Breast epithelium (tissue), 4 donors: ENCODE data around the gene SPNS2. TPM values are rescaled to one million over a fixed set of nuclear protein-coding genes. Genes with fewer than 3 reads are reported as not detected.
A peak's percentile ranks its signal among the peaks of the same experiment; 100 is the strongest.

Source experiments
- DNase-seq, 2 donors: peaks; one replicate each; pipeline ENCODE4 v3.0.0-alpha.2; 2019; ENCODE audit warnings: low spot score in 2 of 2
- H3K27ac ChIP-seq, 2 donors: fragments of 200-600 bp; sonication (generic) in 1 of 2; one replicate each; pipeline ENCODE4 v1.5.1; 2016 to 2019; ENCODE audit warnings: mild to moderate bottlenecking in 1 of 2
- H3K27me3 ChIP-seq, 2 donors: fragments of 200-600 bp; sonication (generic) in 1 of 2; one replicate each; pipeline versions ENCODE4 v1.5.1 to v1.6.0; 2017 to 2019; ENCODE audit warnings: control low read depth in 1 of 2, mild to moderate bottlenecking in 1 of 2
- H3K36me3 ChIP-seq: fragments of 200-600 bp; one replicate; pipeline ENCODE4 v1.5.1; 2019
- H3K4me1 ChIP-seq, 2 donors: fragments of 200-600 bp; sonication (generic); one replicate each; pipeline ENCODE4 v1.5.1; 2016 to 2019; ENCODE audit warnings: control low read depth in 1 of 2
- H3K4me3 ChIP-seq, 3 donors: fragments of 200-600 bp; sonication (generic); 1 replicate in 2 of 3; 2 replicates in 1 of 3; pipeline ENCODE4 v1.5.1; 2016 to 2019; ENCODE audit warnings: mild to moderate bottlenecking in 3 of 3, moderate library complexity in 2 of 3
- H3K9me3 ChIP-seq, 2 donors: fragments of 200-600 bp; sonication (generic) in 1 of 2; one replicate each; pipeline ENCODE4 v1.5.1; 2016 to 2019; ENCODE audit warnings: control low read depth in 1 of 2
- CTCF ChIP-seq, 3 donors: fragments of 450-650 bp; IDR thresholded peaks; one replicate each; pipeline ENCODE4 v1.5.1; 2016 to 2017; ENCODE audit warnings: antibody characterized with exemption in 3 of 3, mild to moderate bottlenecking in 3 of 3, moderate library complexity in 3 of 3
- POLR2A ChIP-seq: fragments of 450-650 bp; IDR thresholded peaks from one replicate; pipeline ENCODE4 v1.6.1; 2016; ENCODE audit warnings: antibody characterized with exemption, mild to moderate bottlenecking, moderate library complexity
- POLR2AphosphoS5 ChIP-seq, 3 donors: sonication (generic); formaldehyde crosslinking; IDR thresholded peaks; one replicate each; pipeline ENCODE4 v1.6.1; 2017; ENCODE audit warnings: antibody characterized with exemption in 3 of 3
- intact Hi-C: fragments of 100-400 bp; cut with DNase I; formaldehyde crosslinking; loops from one replicate; pipeline ENCODE4 v1.15.1; 2023; ENCODE audit warnings: low total_unique reads
- total RNA-seq, 3 donors: library from RNA; depleted of rRNA; stranded (reverse); fragments of >200 nt; gene quantifications; one replicate each; pipeline ENCODE4 v1.1.0, GENCODE V29; 2016

The SPNS2 gene
- total RNA-seq, 3 donors from 2014 or later = 5.3 to 14.1 (median 11.5) TPM

- Histone ChIP-seq H3K4me1 (no peaks in the 10 kb centered on the region), H3K36me3 (no peaks in the 10 kb centered on the region), H3K4me3 (peak overlapping the region in 1 of 3 donors; percentile 78), H3K27ac (no peak overlapping the region), H3K9me3 (no peaks in the 10 kb centered on the region), H3K27me3 (peaks cover 0 to 22% of the 10 kb centered on the region in 2 donors)
- TF ChIP-seq POLR2A (no peak), CTCF (IDR thresholded peaks at IDR 0.05) (no peak), POLR2AphosphoS5 (IDR thresholded peaks at IDR 0.05) (no peak)
- DNase-seq = no peak
- intact Hi-C loops = no loop called here
Measured at GRCh38 chr17:4585638-4585994, 86.9 kb downstream of the SPNS2 start.

- Histone ChIP-seq H3K4me3 (no peak overlapping the region), H3K36me3 (no peaks in the 10 kb centered on the region), H3K9me3 (no peaks in the 10 kb centered on the region), H3K4me1 (no peaks in the 10 kb centered on the region), H3K27ac (no peak overlapping the region), H3K27me3 (peaks cover 0 to 22% of the 10 kb centered on the region in 2 donors)
- intact Hi-C loops = no loop called here
- TF ChIP-seq CTCF (IDR thresholded peaks at IDR 0.05) (no peak), POLR2A (no peak), POLR2AphosphoS5 (IDR thresholded peaks at IDR 0.05) (no peak)
- no peak for DNase-seq
Measured at GRCh38 chr17:4586043-4586442, 87.4 kb downstream of the SPNS2 start.

GRCh38 chr17:4587195-4587594 lies 88.5 kb downstream of the SPNS2 start:
- H3K27ac ChIP-seq = peak overlapping the region in 1 of 2 donors; percentile 55
- H3K4me1 ChIP-seq = no peaks in the 10 kb centered on the region
- intact Hi-C loops = no loop called here
- no peak for TF ChIP-seq POLR2A
- TF ChIP-seq POLR2AphosphoS5 (IDR thresholded peaks at IDR 0.05) = no peak
- no peak for TF ChIP-seq CTCF (IDR thresholded peaks at IDR 0.05)
- H3K27me3 ChIP-seq = peaks cover 0 to 18% of the 10 kb centered on the region in 2 donors
- no peak for DNase-seq
- no peak overlapping the region for H3K4me3 ChIP-seq
- no peaks in the 10 kb centered on the region for H3K9me3 ChIP-seq
- no peaks in the 10 kb centered on the region for H3K36me3 ChIP-seq

GRCh38 chr17:4587803-4588202 lies 89.1 kb downstream of the SPNS2 start:
- peak overlapping the region in 1 of 2 donors; percentile 55 for H3K27ac ChIP-seq
- no peak for TF ChIP-seq POLR2AphosphoS5 (IDR thresholded peaks at IDR 0.05)
- no peak for TF ChIP-seq CTCF (IDR thresholded peaks at IDR 0.05)
- no peak for TF ChIP-seq POLR2A
- no peaks in the 10 kb centered on the region for H3K36me3 ChIP-seq
- no peak overlapping the region for H3K4me3 ChIP-seq
- no peak for DNase-seq
- no peaks in the 10 kb centered on the region for H3K9me3 ChIP-seq
- intact Hi-C loops = no loop called here
- peaks cover 0 to 18% of the 10 kb centered on the region in 2 donors for H3K27me3 ChIP-seq
- no peaks in the 10 kb centered on the region for H3K4me1 ChIP-seq

- Histone ChIP-seq H3K4me3 (no peak overlapping the region), H3K4me1 (no peaks in the 10 kb centered on the region), H3K9me3 (no peaks in the 10 kb centered on the region), H3K27me3 (peaks cover 0 to 18% of the 10 kb centered on the region in 2 donors), H3K27ac (peak overlapping the region in 1 of 2 donors; percentile 55), H3K36me3 (no peaks in the 10 kb centered on the region)
- no peak for TF ChIP-seq POLR2AphosphoS5 (IDR thresholded peaks at IDR 0.05)
- no peak for TF ChIP-seq POLR2A
- no peak for TF ChIP-seq CTCF (IDR thresholded peaks at IDR 0.05)
- intact Hi-C loops = no loop called here
- DNase-seq = no peak
Measured at GRCh38 chr17:4588391-4588790, 89.7 kb downstream of the SPNS2 start.

Other genes starting within 250 kb of the SPNS2 start
- gene ANKFY1, start 234.9 kb upstream of the SPNS2 start, total RNA-seq = 10 to 100 TPM; 36.3 to 44.2 (median 42.1) TPM
- gene UBE2G1, start 132.2 kb upstream of the SPNS2 start, total RNA-seq = 10 to 100 TPM; 43.3 to 56.5 (median 43.4) TPM
- gene SPNS3, start 64.9 kb upstream of the SPNS2 start, total RNA-seq = under 1 TPM in 1 of 3 donors, not detected in 2; 0.15 TPM
- 10 to 100 TPM; 26.9 to 61.6 (median 50.1) TPM for gene MYBBP1A, start 56.5 kb downstream of the SPNS2 start, total RNA-seq
- 10 to 100 TPM in 2 of 3 donors, not detected in 1; 12.8 to 33.8 TPM for gene GGT6, start 61.7 kb downstream of the SPNS2 start, total RNA-seq
- gene SMTNL2, start 85.6 kb downstream of the SPNS2 start, total RNA-seq = 1 to 10 TPM in 1 of 3 donors, under 1 TPM in 2; 0.16 to 1.8 (median 0.98) TPM
- 10 to 100 TPM in 1 of 3 donors, under 1 TPM in 1, not detected in 1; 0.98 to 47.9 TPM for gene ALOX15, start 142.8 kb downstream of the SPNS2 start, total RNA-seq
- 10 to 100 TPM; 17.0 to 26.9 (median 21.0) TPM for gene PELP1, start 205.3 kb downstream of the SPNS2 start, total RNA-seq
- gene ARRB2, start 211.8 kb downstream of the SPNS2 start, total RNA-seq = 10 to 100 TPM; 25.2 to 67.4 (median 42.3) TPM
- gene MED11, start 232.5 kb downstream of the SPNS2 start, total RNA-seq = 10 to 100 TPM; 29.3 to 41.7 (median 30.8) TPM
- gene ZMYND15, start 241.0 kb downstream of the SPNS2 start, total RNA-seq = 1 to 10 TPM in 1 of 3 donors, under 1 TPM in 2; 0.96 to 2.3 (median 0.98) TPM
- gene CXCL16, start 241.0 kb downstream of the SPNS2 start, total RNA-seq = 10 to 100 TPM; 13.8 to 25.8 (median 18.6) TPM